Activated CD4-positive, alpha-beta T cell treated with anti-CD3 and anti-CD28 coated beads, Interleukin-10, Interleukin-2, amounts not matched to agents 100 ng/mL and 50 ng/mL, durations not matched to agents 16 hours and 8 hours (primary cell): ENCODE measurements around the gene PHGDH.
"Not testable (repeated sequence)": the region's sequence is repeated elsewhere in the genome, so short reads cannot be mapped to it uniquely, and the experiment has no call there.

Experiments
- DNase-seq: peaks from one replicate; pipeline ENCODE4 v3.0.0-alpha.2; 2020

Gene PHGDH

GRCh38 chr1:119701659-119702058, 10.1 kb upstream of the PHGDH start:
- DNase-seq = no peak

- no peak for DNase-seq
Measured at GRCh38 chr1:119702384-119702783, 9.3 kb upstream of the PHGDH start.

GRCh38 chr1:119703666-119704450, 7.9 kb upstream of the PHGDH start:
- DNase-seq = no peak

GRCh38 chr1:119706599-119706998, 5.1 kb upstream of the PHGDH start:
- DNase-seq = not testable (repeated sequence)

- DNase-seq = not testable (repeated sequence)
Measured at GRCh38 chr1:119711356-119711803, 354 bp upstream of the PHGDH start.

GRCh38 chr1:119712342-119713038, 756 bp downstream of the PHGDH start:
- peak; percentile 73 for DNase-seq

GRCh38 chr1:119713039-119713748, 1.5 kb downstream of the PHGDH start:
- DNase-seq = no peak

- no peak for DNase-seq
Measured at GRCh38 chr1:119713749-119714456, 2.2 kb downstream of the PHGDH start.

- no peak for DNase-seq
Measured at GRCh38 chr1:119714583-119714982, 2.8 kb downstream of the PHGDH start.

GRCh38 chr1:119715542-119715941, 3.8 kb downstream of the PHGDH start:
- DNase-seq = no peak

- no peak for DNase-seq
Measured at GRCh38 chr1:119718409-119718808, 6.7 kb downstream of the PHGDH start.

GRCh38 chr1:119718972-119719371, 7.2 kb downstream of the PHGDH start:
- DNase-seq = no peak

GRCh38 chr1:119720866-119721440, 9.2 kb downstream of the PHGDH start:
- no peak for DNase-seq

- no peak for DNase-seq
Measured at GRCh38 chr1:119721896-119722295, 10.2 kb downstream of the PHGDH start.

- DNase-seq = no peak
Measured at GRCh38 chr1:119724611-119725218, 13.0 kb downstream of the PHGDH start.

- DNase-seq = no peak
Measured at GRCh38 chr1:119725626-119726025, 13.9 kb downstream of the PHGDH start.

GRCh38 chr1:119727991-119728390, 16.3 kb downstream of the PHGDH start:
- no peak for DNase-seq

- no peak for DNase-seq
Measured at GRCh38 chr1:119729044-119729443, 17.3 kb downstream of the PHGDH start.

- no peak for DNase-seq
Measured at GRCh38 chr1:119731060-119731459, 19.3 kb downstream of the PHGDH start.

- no peak for DNase-seq
Measured at GRCh38 chr1:119731741-119732430, 20.2 kb downstream of the PHGDH start.

- DNase-seq = no peak
Measured at GRCh38 chr1:119732465-119733168, 20.9 kb downstream of the PHGDH start.
